ENCODE data around the gene KMT2C. TPM values are rescaled to one million over a fixed set of nuclear protein-coding genes. Genes with fewer than 3 reads are reported as not detected.

Gene KMT2C
- total RNA-seq, 1 donor from 2014 or later = 52.0 TPM

DNA sequence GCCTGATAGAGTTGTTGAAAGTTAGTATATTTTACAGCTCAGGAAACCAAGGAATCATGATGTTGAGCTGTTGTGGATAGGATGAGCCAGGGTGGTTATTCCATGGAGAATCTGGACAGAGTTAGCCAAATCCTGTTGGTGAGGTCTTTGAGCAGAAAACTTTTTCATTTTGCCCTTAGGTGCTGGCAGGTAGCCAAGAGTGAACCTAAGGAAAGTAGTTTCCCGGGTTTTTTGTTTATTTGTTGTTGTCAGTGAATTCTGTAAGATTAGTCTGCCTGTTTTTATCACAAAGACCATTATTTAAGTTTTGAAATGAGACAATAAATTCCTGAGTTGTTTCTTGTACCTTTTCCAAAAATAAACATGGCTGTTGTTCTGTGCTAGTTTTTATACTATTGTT is 349.3 kb downstream of the KMT2C start:
- Mint-ChIP-seq H3K27me3 (ENCODE audit: low read depth) (no peaks in the 10 kb centered on the region), H3K4me1 (ENCODE audit: low read depth) (peaks cover 11% of the 10 kb centered on the region), H3K27ac (ENCODE audit: unreplicated experiment) (no peak overlapping the region), H3K4me3 (ENCODE audit: unreplicated experiment) (no peak overlapping the region), H3K9me3 (ENCODE audit: low read depth) (peaks cover 16% of the 10 kb centered on the region), H3K36me3 (ENCODE audit: low read depth) (peaks cover 10% of the 10 kb centered on the region)
- TF ChIP-seq, protein P1, sequence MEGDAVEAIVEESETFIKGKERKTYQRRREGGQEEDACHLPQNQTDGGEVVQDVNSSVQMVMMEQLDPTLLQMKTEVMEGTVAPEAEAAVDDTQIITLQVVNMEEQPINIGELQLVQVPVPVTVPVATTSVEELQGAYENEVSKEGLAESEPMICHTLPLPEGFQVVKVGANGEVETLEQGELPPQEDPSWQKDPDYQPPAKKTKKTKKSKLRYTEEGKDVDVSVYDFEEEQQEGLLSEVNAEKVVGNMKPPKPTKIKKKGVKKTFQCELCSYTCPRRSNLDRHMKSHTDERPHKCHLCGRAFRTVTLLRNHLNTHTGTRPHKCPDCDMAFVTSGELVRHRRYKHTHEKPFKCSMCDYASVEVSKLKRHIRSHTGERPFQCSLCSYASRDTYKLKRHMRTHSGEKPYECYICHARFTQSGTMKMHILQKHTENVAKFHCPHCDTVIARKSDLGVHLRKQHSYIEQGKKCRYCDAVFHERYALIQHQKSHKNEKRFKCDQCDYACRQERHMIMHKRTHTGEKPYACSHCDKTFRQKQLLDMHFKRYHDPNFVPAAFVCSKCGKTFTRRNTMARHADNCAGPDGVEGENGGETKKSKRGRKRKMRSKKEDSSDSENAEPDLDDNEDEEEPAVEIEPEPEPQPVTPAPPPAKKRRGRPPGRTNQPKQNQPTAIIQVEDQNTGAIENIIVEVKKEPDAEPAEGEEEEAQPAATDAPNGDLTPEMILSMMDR (IDR thresholded peaks at IDR 0.05) = no peak
- DNase-seq (ENCODE audit: low spot score) = no peak

DNA sequence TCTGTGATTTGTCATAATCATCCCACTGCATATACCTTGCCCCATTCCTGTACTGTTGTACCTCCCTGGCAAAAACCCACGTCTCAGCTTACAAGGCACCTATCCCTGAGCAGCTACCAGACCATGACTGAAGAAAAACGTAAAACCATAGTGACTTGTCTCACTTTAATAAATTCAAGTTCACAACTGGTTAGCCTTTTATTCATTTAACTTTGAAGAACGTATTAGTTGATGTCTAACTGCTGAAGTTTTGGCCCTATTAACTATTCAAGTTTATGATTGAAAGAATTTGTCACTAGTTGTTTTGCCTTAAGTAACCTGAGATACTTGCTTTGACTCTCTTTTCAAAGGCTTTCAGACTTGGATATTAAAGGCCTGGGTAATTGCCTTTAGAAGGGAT is 350.7 kb downstream of the KMT2C start:
- no peak overlapping the region for H3K4me3 Mint-ChIP-seq (ENCODE audit: unreplicated experiment)
- DNase-seq (ENCODE audit: low spot score) = no peak
- TF ChIP-seq, protein P1 (IDR thresholded peaks at IDR 0.05) = no peak
- H3K27ac Mint-ChIP-seq (ENCODE audit: unreplicated experiment) = no peak overlapping the region
- H3K36me3 Mint-ChIP-seq (ENCODE audit: low read depth) = peaks cover 10% of the 10 kb centered on the region
- H3K27me3 Mint-ChIP-seq (ENCODE audit: low read depth) = no peaks in the 10 kb centered on the region
- H3K4me1 Mint-ChIP-seq (ENCODE audit: low read depth) = peaks cover 18% of the 10 kb centered on the region
- H3K9me3 Mint-ChIP-seq (ENCODE audit: low read depth) = peaks cover 13% of the 10 kb centered on the region

Other genes with a start within 250 kb of the KMT2C start
- gene XRCC2, start 240.1 kb upstream of the KMT2C start, total RNA-seq = 0.95 to 3.5 TPM (median 1.3 TPM) in 3 replicates

Data from chondrocyte (in vitro differentiated cells).